HG02938 (cell line): Measurements from ENCODE around the gene DSN1.

Source experiments
- ATAC-seq: cut with Tn5 transposase; IDR thresholded peaks from one replicate; pipeline ENCODE4 v1.9.1; 2021; ENCODE audit warnings: mild to moderate bottlenecking, moderate library complexity; ENCODE audit not compliant: unreplicated experiment

DSN1 gene

GRCh38 chr20:36758276-36758675 is 15.3 kb downstream of the DSN1 start:
- no peak for ATAC-seq

- ATAC-seq = no peak
These were observed 17.1 kb downstream of the DSN1 start for GRCh38 chr20:36756496-36756895.

DNA sequence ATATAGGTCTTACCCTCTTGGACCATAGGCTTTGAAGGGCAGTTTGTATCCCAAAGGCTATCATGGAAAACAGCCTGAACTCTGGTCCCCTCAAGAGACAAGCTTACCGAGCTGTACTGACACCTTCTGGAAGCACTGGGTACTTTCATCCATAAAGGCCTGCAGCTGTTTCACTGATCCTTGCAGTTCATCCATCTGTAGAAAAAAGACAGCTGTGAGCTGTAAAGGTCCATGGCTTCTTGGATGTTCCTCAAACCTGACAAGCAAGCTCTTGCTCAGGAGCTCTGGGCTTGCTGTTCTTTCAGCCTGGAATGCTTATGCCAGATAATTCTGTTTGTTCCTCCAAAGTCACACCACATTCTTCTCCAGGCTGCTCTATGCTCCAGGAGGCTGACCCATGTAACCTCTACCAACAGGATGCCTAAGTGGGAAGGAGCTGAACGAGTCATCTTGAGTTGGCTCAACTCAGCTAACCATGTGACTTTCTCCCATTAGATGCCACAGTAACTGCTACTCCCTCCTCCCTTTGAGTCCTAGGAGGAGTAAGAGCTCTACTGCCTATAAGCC is 18.8 kb downstream of the DSN1 start:
- no peak for ATAC-seq

GRCh38 chr20:36752582-36752981 is 21.0 kb downstream of the DSN1 start:
- no peak for ATAC-seq

GRCh38 chr20:36745927-36746659 is 27.5 kb downstream of the DSN1 start, which contains the start of gene NDRG3:
Gene NDRG3, minus strand, starts transcription at chr20:36746090. Its CDS starts 24,355 bp downstream, at chr20:36721735.
- peak; percentile 91 for ATAC-seq

GRCh38 chr20:36745234-36745926 is 28.2 kb downstream of the DSN1 start:
- ATAC-seq = peak; percentile 26

DNA sequence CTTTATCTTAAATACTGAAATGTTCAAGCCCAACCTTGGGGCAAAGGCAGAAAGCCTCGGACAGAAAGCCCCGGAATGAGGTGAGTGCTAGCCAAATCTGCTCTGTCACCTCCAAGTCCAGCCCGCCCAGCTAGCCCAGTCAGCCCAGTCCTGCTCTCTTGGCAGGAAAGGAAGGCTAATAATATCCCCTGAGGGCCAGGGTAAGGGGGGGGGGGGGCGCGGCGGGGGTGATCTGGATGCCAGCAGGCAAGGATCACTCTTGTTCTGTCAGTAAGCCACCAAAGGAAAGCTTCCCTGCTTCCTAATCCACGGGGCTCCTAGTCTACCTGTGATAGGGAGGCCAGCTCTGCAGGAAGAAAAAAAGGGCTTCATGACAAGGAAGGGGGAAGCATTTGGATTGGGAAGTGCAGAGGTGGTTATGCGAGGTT is 28.8 kb downstream of the DSN1 start:
- no peak for ATAC-seq

DNA sequence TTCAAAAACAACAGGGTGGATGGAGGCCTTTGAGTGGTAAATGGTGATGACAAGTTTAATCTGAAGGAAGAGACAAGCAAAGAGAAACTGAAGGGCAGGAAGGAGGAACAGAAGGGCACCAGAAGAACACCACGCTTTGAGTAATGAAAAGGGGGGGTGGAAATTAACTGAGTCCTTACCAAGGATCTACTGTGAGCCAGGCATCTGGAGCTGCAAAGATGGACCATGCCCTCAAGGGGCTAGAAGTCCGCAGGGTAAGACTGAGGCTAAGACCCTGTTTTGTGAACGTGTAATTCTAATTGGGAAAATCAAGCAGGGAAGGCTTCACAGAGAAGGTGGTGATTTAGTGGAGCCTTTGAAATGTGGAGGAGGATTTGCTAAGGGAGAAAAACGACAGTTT is 29.3 kb downstream of the DSN1 start:
- no peak for ATAC-seq

DNA sequence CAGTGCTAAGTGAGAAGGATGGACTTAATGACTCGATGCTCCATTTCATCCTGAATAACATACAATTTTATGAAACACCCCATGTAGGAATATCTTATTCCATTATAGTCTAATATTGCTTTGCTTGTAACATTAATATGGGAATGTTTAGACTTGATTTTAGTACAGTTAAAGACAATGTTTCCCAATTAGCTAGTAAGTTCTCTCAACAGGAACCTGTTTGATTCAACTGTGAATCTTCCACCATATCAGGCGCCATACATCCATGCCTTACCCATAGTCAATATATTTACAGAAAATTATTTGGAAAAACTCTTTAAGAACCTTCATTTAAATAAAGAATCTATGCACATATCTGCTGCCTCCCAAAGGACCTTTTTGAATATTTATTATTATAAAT is 31.0 kb downstream of the DSN1 start:
- ATAC-seq = no peak

- ATAC-seq = no peak
These were observed 32.5 kb downstream of the DSN1 start for GRCh38 chr20:36741072-36741471.

- no peak for ATAC-seq
These were observed 36.4 kb downstream of the DSN1 start for GRCh38 chr20:36737183-36737499.

DNA sequence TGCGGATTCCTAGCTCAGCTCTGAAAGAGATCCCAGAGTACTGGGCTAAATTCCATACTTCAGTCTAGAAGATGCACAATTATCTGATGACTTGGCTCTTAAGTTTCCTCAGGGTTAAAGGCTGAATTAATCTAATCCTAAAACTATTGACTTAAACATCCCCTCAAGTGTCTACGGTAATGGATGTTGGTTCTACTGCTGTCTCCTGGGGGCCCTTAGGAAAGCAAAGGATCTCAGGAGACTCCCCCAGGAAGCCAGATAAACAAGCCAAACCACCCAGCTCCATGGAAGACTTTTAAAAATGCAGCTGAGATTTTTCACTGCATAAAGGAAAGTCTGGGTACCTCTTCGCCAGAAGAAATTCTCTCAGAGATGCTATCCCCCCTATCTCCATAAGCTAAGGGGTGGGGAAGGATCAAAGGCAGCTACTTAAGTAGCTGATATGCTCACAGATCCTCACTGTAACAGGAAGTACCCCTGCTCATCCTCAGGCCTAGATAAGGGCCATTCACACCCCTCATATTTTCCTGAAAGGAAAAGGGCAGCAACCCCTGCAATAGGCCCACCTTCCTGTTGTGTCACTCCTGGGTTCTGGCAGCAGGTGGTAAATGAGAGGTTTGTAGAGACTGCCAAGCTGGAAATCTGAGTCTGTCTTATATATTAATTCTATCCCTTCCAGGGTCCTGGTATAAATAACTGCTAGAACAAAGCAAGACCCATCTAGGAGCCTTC is 36.9 kb downstream of the DSN1 start:
- no peak for ATAC-seq

DNA sequence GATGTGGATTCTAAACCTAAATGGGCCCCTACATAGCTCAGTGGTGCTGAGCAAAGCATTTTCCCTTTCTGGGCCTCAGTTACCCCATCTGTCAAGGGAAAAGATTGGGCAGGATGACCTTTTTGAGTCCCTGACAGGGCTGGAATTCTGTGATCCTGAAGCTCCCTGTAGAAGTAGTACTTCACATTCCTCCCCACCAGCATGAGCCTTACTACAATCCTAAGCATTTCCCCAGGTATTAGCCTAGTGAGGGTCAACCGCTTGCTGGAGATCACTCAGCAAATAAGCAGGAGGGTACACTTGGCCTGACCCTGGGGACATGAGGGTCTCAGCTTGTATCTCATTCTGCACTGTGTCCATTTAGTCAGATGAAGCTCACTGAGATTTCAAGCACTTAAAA is 41.1 kb downstream of the DSN1 start:
- ATAC-seq = no peak

GRCh38 chr20:36728986-36729385 is 44.6 kb downstream of the DSN1 start:
- no peak for ATAC-seq

DNA sequence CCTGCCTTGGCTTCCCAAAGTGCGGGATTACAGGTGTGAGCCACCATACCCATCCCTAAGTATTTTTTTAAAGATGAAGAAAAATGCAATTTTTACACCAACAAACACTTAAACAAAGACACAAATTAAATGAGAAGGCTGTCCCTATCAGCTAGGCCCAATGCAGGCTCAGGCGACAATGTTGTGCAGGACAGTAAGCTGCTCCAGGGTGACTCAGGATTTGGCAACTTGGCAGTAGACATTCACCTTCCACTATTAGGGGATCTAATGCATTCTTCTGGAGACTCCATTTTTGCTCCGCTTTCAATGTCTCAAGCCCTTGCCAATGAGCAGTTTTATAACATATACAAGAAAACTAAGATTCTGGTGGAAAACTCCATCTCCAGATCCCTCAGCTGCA is 47.4 kb downstream of the DSN1 start:
- no peak for ATAC-seq

GRCh38 chr20:36720510-36720909 is 53.1 kb downstream of the DSN1 start:
- no peak for ATAC-seq

DNA sequence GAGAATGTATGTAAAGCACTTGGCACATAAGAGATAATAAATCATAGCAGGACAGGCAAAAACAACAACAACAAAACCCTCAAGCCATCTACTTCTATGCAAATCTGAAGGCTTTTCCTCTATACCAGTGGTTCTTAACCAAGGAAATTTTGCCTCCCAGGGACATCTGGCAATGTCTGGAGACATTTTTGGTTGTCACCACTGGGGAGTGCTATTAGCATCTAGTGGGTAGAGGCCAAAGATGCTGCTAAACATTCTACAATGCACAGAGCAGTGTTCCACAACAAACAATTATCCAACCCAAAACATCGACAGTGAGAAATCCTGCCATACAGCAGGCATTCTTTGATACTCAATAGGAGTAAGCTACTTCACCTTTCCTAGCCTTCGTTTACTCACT is 55.9 kb downstream of the DSN1 start:
- no peak for ATAC-seq

GRCh38 chr20:36717021-36717420 is 56.5 kb downstream of the DSN1 start:
- ATAC-seq = no peak

GRCh38 chr20:36712775-36713174 is 60.8 kb downstream of the DSN1 start:
- ATAC-seq = no peak

- no peak for ATAC-seq
These were observed 64.4 kb downstream of the DSN1 start for GRCh38 chr20:36709126-36709525.

- no peak for ATAC-seq
These were observed 70.0 kb downstream of the DSN1 start for GRCh38 chr20:36703530-36703929.
